ENCODE results near the gene TJP3.

GRCh38 chr19:3698974-3699740 lies 9.0 kb upstream of the TJP3 start:
- TF ChIP-seq CTCF (IDR thresholded peaks at IDR 0.05) = no peak
- TF ChIP-seq EP300 (IDR thresholded peaks at IDR 0.05) = no peak
- no peak for TF ChIP-seq POLR2A (IDR thresholded peaks at IDR 0.05)
